Measurements from ENCODE around the gene SOD2. TPM values are rescaled to one million over a fixed set of nuclear protein-coding genes. Genes with fewer than 3 reads are reported as not detected.
A peak's percentile ranks its signal among the peaks of the same experiment; 100 is the strongest.
"Not testable (repeated sequence)": the region's sequence is repeated elsewhere in the genome, so short reads cannot be mapped to it uniquely, and the experiment has no call there.

SOD2 gene
- polyA plus RNA-seq, 5 donors, result 77.8 to 86.3 (median 84.3) TPM

- no peak for DNase-seq
These were observed 26.2 kb upstream of the SOD2 start for GRCh38 chr6:159719287-159719686.

- no peak for DNase-seq
These were observed 25.6 kb upstream of the SOD2 start for GRCh38 chr6:159718634-159719033.

- DNase-seq, result no peak
These were observed 23.4 kb upstream of the SOD2 start for GRCh38 chr6:159716247-159717096.

GRCh38 chr6:159715605-159716004 is 22.6 kb upstream of the SOD2 start:
- no peak for DNase-seq

GRCh38 chr6:159715166-159715565 is 22.1 kb upstream of the SOD2 start:
- DNase-seq, result no peak

- DNase-seq, result no peak
These were observed 21.4 kb upstream of the SOD2 start for GRCh38 chr6:159714404-159714803.

- DNase-seq, result no peak
These were observed 20.9 kb upstream of the SOD2 start for GRCh38 chr6:159713984-159714383.

- DNase-seq, result not testable (repeated sequence)
These were observed 19.3 kb upstream of the SOD2 start for GRCh38 chr6:159712389-159712788.

GRCh38 chr6:159710603-159711002 is 17.6 kb upstream of the SOD2 start:
- DNase-seq, result not testable (repeated sequence)

- no peak for DNase-seq
These were observed 8.5 kb upstream of the SOD2 start for GRCh38 chr6:159701413-159701999.

- DNase-seq, result no peak
These were observed 7.9 kb upstream of the SOD2 start for GRCh38 chr6:159700970-159701369.

GRCh38 chr6:159695984-159696383 is 2.9 kb upstream of the SOD2 start:
- no peak for DNase-seq

GRCh38 chr6:159693894-159694545 is 979 bp upstream of the SOD2 start:
- DNase-seq, result no peak

GRCh38 chr6:159692303-159693127 is 526 bp downstream of the SOD2 start:
- DNase-seq, result peak; percentile 45 to 51

GRCh38 chr6:159691963-159692287 is 1.1 kb downstream of the SOD2 start:
- DNase-seq, result no peak

GRCh38 chr6:159691133-159691962 is 1.7 kb downstream of the SOD2 start:
- DNase-seq, result peak; percentile 59 to 76

GRCh38 chr6:159690135-159690534 is 2.9 kb downstream of the SOD2 start:
- DNase-seq, result not testable (repeated sequence)

GRCh38 chr6:159689001-159689400 is 4.0 kb downstream of the SOD2 start:
- DNase-seq, result no peak

GRCh38 chr6:159688266-159688905 is 4.7 kb downstream of the SOD2 start:
- DNase-seq, result no peak

- DNase-seq, result no peak
These were observed 5.7 kb downstream of the SOD2 start for GRCh38 chr6:159687341-159687740.

- no peak for DNase-seq
These were observed 6.3 kb downstream of the SOD2 start for GRCh38 chr6:159686703-159687102.

All from right lung (tissue), 5 donors.